IMR-90 (cell line): Measurements from ENCODE around the gene SLC66A1. TPM values are rescaled to one million over a fixed set of nuclear protein-coding genes. Genes with fewer than 3 reads are reported as not detected.
A peak's percentile ranks its signal among the peaks of the same experiment; 100 is the strongest.

Experiments used
- ATAC-seq: fragments of 200-7000 bp; cut with Tn5 transposase; 2 replicates; pipeline ENCODE4 v1.9.1; 2020; ENCODE audit warnings: low read depth, mild to moderate bottlenecking, moderate library complexity
- Bru-seq: library from RNA; stranded (reverse); fragments of 400-500 nt; gene quantifications from one replicate; lab custom pipeline; 2021; lab: Mats Ljungman, UMichigan
- BruChase-seq, 2 experiments: library from RNA; stranded (reverse); fragments of 400-500 nt; gene quantifications; one replicate each; lab custom pipeline; 2021; lab: Mats Ljungman, UMichigan
- BruUV-seq: library from RNA; stranded (reverse); fragments of 400-500 nt; replicated peaks from 2 replicates; lab custom pipeline; 2021; lab: Mats Ljungman, UMichigan
- CTCF ChIA-PET: fragments of 300-600 bp; formaldehyde crosslinking; extraction: SDS; loops from one replicate; lab custom pipeline; 2021; ENCODE audit warnings: antibody characterized with exemption; lab: Yijun Ruan, JAX
- POLR2A ChIA-PET: fragments of 300-600 bp; sonication (Branson Sonifier 250); formaldehyde crosslinking; loops from one replicate; lab custom pipeline; 2022; ENCODE audit warnings: antibody characterized with exemption; ENCODE audit not compliant: unreplicated experiment; lab: Charles Lee
- DNase-seq: peaks from one replicate; pipeline ENCODE4 v3.0.0; 2013
- H2AFZ ChIP-seq: replicated peaks from 2 replicates; pipeline ENCODE3; 2013; ENCODE audit warnings: low read length, mild to moderate bottlenecking; ENCODE audit not compliant: poor library complexity
- H2AK5ac ChIP-seq: 2 replicates; pipeline ENCODE4 v1.6.1; 2013; ENCODE audit warnings: low read depth, low read length, inconsistent platforms
- H2AK9ac ChIP-seq: replicated peaks from 2 replicates; pipeline ENCODE3; 2013; ENCODE audit warnings: mild to moderate bottlenecking, low read depth, low read length, moderate library complexity; ENCODE audit not compliant: poor library complexity
- H2BK120ac ChIP-seq: 2 replicates; pipeline ENCODE4 v1.6.1; 2013; ENCODE audit warnings: low read depth, low read length, inconsistent platforms
- H2BK15ac ChIP-seq: 3 replicates; pipeline ENCODE4 v1.6.1; 2013; ENCODE audit warnings: low read depth, low read length, inconsistent platforms
- H2BK20ac ChIP-seq: 2 replicates; pipeline ENCODE4 v1.6.1; 2013; ENCODE audit warnings: low read depth, mild to moderate bottlenecking, inconsistent platforms, low read length, moderate library complexity
- H2BK5ac ChIP-seq: 2 replicates; pipeline ENCODE4 v1.6.1; 2013; ENCODE audit warnings: mild to moderate bottlenecking, low read depth, low read length, inconsistent platforms; ENCODE audit not compliant: poor library complexity, severe bottlenecking
- H3K14ac ChIP-seq: replicated peaks from 2 replicates; pipeline ENCODE4 v1.6.1; 2013; ENCODE audit warnings: low read depth, low read length, inconsistent platforms
- H3K18ac ChIP-seq: 2 replicates; pipeline ENCODE4 v1.6.1; 2013; ENCODE audit warnings: low read depth, low read length, control low read depth
- H3K23ac ChIP-seq: 2 replicates; pipeline ENCODE4 v1.6.1; 2013; ENCODE audit warnings: low read depth, low read length, inconsistent platforms
- H3K27ac ChIP-seq: 2 replicates; pipeline ENCODE4 v1.5.1; 2013; ENCODE audit warnings: mild to moderate bottlenecking, control low read depth, low read length; ENCODE audit not compliant: insufficient read depth
- H3K27me3 ChIP-seq: 2 replicates; pipeline ENCODE4 v1.6.1; 2013; ENCODE audit warnings: low read length; ENCODE audit not compliant: control insufficient read depth, insufficient read depth
- H3K36me3 ChIP-seq: 2 replicates; pipeline ENCODE4 v1.6.1; 2013; ENCODE audit warnings: low read length, mixed read lengths; ENCODE audit not compliant: control insufficient read depth, insufficient read depth
- H3K4ac ChIP-seq: 2 replicates; pipeline ENCODE4 v1.6.1; 2013; ENCODE audit warnings: low read depth, low read length, inconsistent platforms
- H3K4me1 ChIP-seq: 2 replicates; pipeline ENCODE4 v1.6.1; 2013; ENCODE audit warnings: low read length, mixed read lengths; ENCODE audit not compliant: control insufficient read depth, insufficient read depth
- H3K4me2 ChIP-seq: 2 replicates; pipeline ENCODE4 v1.6.1; 2013; ENCODE audit warnings: low read depth, mild to moderate bottlenecking, control low read depth, low read length, moderate library complexity
- H3K4me3 ChIP-seq: 2 replicates; pipeline ENCODE4 v1.5.1; 2013; ENCODE audit warnings: low read depth, mild to moderate bottlenecking, control low read depth, low read length, moderate library complexity; ENCODE audit not compliant: insufficient read depth
- H3K56ac ChIP-seq: 2 replicates; pipeline ENCODE4 v1.6.1; 2013; ENCODE audit warnings: low read length, inconsistent platforms; ENCODE audit not compliant: insufficient read depth; ENCODE audit errors: extremely low read depth
- H3K79me1 ChIP-seq, 2 experiments: 2 replicates each; pipeline ENCODE4 v1.6.1; 2013; ENCODE audit warnings: low read length in 2 of 2, inconsistent platforms in 1 of 2, low read depth in 1 of 2
- H3K9ac ChIP-seq: 2 replicates; pipeline ENCODE4 v1.6.1; 2013; ENCODE audit warnings: low read depth, low read length, control low read depth
- H3K9me1 ChIP-seq: 2 replicates; pipeline ENCODE4 v1.6.1; 2013; ENCODE audit warnings: low read length, inconsistent platforms; ENCODE audit not compliant: insufficient read depth
- H3K9me3 ChIP-seq: 2 replicates; pipeline ENCODE4 v1.6.1; 2013; ENCODE audit warnings: low read length; ENCODE audit not compliant: control insufficient read depth, insufficient read depth
- H4K20me1 ChIP-seq: 2 replicates; pipeline ENCODE4 v1.6.1; 2013; ENCODE audit warnings: low read length, inconsistent platforms; ENCODE audit not compliant: insufficient read depth
- H4K5ac ChIP-seq: 2 replicates; pipeline ENCODE4 v1.6.1; 2013; ENCODE audit warnings: mild to moderate bottlenecking, low read depth, low read length, control low read depth
- H4K8ac ChIP-seq, 2 experiments: 2 replicates each; pipeline ENCODE4 v1.6.1; 2013; ENCODE audit warnings: low read depth in 2 of 2, low read length in 2 of 2, control low read depth in 1 of 2, inconsistent platforms in 1 of 2
- H4K91ac ChIP-seq: 2 replicates; pipeline ENCODE4 v1.6.1; 2013; ENCODE audit warnings: low read depth, low read length, inconsistent platforms; ENCODE audit not compliant: insufficient read depth
- BHLHE40 ChIP-seq: fragments of 150-350 bp; IDR thresholded peaks from 2 replicates; pipeline ENCODE4 v1.6.1; 2016; ENCODE audit warnings: mild to moderate bottlenecking, low read depth, low read length
- CEBPB ChIP-seq: IDR thresholded peaks from 2 replicates; pipeline ENCODE4 v1.6.1; 2012; ENCODE audit warnings: low read depth, low read length, improper control_type of control experiment
- FOS ChIP-seq: fragments of 150-350 bp; IDR thresholded peaks from 2 replicates; pipeline ENCODE4 v1.6.1; 2016; ENCODE audit warnings: low read depth, low read length
- MAZ ChIP-seq: IDR thresholded peaks from 2 replicates; pipeline ENCODE4 v1.6.1; 2012; ENCODE audit warnings: low read depth, mild to moderate bottlenecking, low read length, improper control_type of control experiment, moderate library complexity, borderline replicate concordance
- MXI1 ChIP-seq: IDR thresholded peaks from 2 replicates; pipeline ENCODE4 v1.6.1; 2012; ENCODE audit warnings: low read depth, mild to moderate bottlenecking, low read length, moderate library complexity, borderline replicate concordance
- NFE2L2 ChIP-seq: fragments of 150-350 bp; IDR thresholded peaks from 2 replicates; pipeline ENCODE4 v1.6.1; 2016; ENCODE audit warnings: low read depth, mild to moderate bottlenecking, low read length
- POLR2A ChIP-seq: IDR thresholded peaks from 2 replicates; pipeline ENCODE4 v1.6.1; 2012; ENCODE audit warnings: mild to moderate bottlenecking, low read depth, low read length
- RCOR1 ChIP-seq: IDR thresholded peaks from 2 replicates; pipeline ENCODE4 v1.6.1; 2012; ENCODE audit warnings: mild to moderate bottlenecking, low read length, improper control_type of control experiment; ENCODE audit not compliant: insufficient replicate concordance
- RFX5 ChIP-seq: IDR thresholded peaks from 2 replicates; pipeline ENCODE4 v1.8.0; 2012; ENCODE audit warnings: low read depth, mild to moderate bottlenecking, low read length, moderate library complexity
- WGBS, 2 experiments: methylation state at CpG; one replicate each; pipeline versions ENCODE4 v1.1.5 to v1.1.7; 2013; ENCODE audit warnings: missing lambda C conversion rate in 2 of 2; ENCODE audit not compliant: insufficient read length in 1 of 2; ENCODE audit errors: extremely low coverage in 2 of 2; 5-methylcytosine and 5-hydroxymethylcytosine counted together
- dilution Hi-C: fragments of 300-500 bp; cut with HindIII; formaldehyde crosslinking; loops from one replicate; pipeline ENCODE4 v1.14.3; 2018; ENCODE audit warnings: low sequenced_read_pairs; ENCODE audit not compliant: unreplicated experiment
- in situ Hi-C: fragments of 300-500 bp; cut with MboI; formaldehyde crosslinking; loops from 3 replicates; pipeline ENCODE4 v1.14.3; 2019; ENCODE audit warnings: low sequenced_read_pairs, inconsistent platforms, mixed read lengths
- intact Hi-C: fragments of 100-400 bp; cut with micrococcal nuclease; formaldehyde crosslinking; loops from 2 replicates; pipeline ENCODE4 v1.10.0; 2022
- long read RNA-seq: library from polyadenylated mRNA; unstranded; transcript quantifications from one replicate; pipeline ENCODE4 v2.0.0, GENCODE V29; 2021; ENCODE audit not compliant: unreplicated experiment
- polyA plus RNA-seq, 3 experiments: library from polyadenylated mRNA; depleted of rRNA; stranded (reverse); fragments of >200 nt; gene quantifications; 2 replicates each; pipeline ENCODE4 v1.2.3, GENCODE V29; 2012; ENCODE audit warnings: low replicate concordance in 1 of 3
- total RNA-seq: library from RNA; depleted of rRNA; stranded (reverse); fragments of >200 nt; gene quantifications from 2 replicates; pipeline ENCODE4 v1.2.3, GENCODE V29; 2012; rRNA removed
- TF ChIP-seq, protein P1 (sequence below): fragments of 150-350 bp; IDR thresholded peaks from 2 replicates; pipeline ENCODE4 v1.6.1; 2016; ENCODE audit warnings: low read depth, mild to moderate bottlenecking, low read length, moderate library complexity, borderline replicate concordance
- TF ChIP-seq, protein P2 (sequence below): fragments of 150-350 bp; IDR thresholded peaks from 2 replicates; pipeline ENCODE4 v1.6.1; 2017; ENCODE audit warnings: mild to moderate bottlenecking, antibody characterized with exemption, low read length, low read depth

The SLC66A1 gene, protein sequence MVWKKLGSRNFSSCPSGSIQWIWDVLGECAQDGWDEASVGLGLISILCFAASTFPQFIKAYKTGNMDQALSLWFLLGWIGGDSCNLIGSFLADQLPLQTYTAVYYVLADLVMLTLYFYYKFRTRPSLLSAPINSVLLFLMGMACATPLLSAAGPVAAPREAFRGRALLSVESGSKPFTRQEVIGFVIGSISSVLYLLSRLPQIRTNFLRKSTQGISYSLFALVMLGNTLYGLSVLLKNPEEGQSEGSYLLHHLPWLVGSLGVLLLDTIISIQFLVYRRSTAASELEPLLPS
- total RNA-seq = 6.8 and 7.5 TPM in 2 replicates
- polyA plus RNA-seq (2012; rRNA removed) = 18.9 and 22.3 TPM in 2 replicates
- 14.6 and 25.7 TPM in 2 replicates for polyA plus RNA-seq (2012; cell fraction: cytosol; rRNA removed)
- polyA plus RNA-seq (2012; cell fraction: nucleus; rRNA removed; ENCODE audit: low replicate concordance) = 15.3 and 31.2 TPM in 2 replicates
- percentile 63 among the genes with signal in this experiment for Bru-seq, nascent RNA
- percentile 64 among the genes with signal in this experiment for BruChase-seq, experiment 1, labeled RNA remaining after a 6-hour chase
- percentile 62 among the genes with signal in this experiment for BruChase-seq, experiment 2, labeled RNA remaining after a 2-hour chase
- long read RNA-seq, transcript PQLC2-201 (8 exons, 2,153 nt) = major isoform, 5 of 25 reads
- long read RNA-seq, partial matches to known transcripts = 10 of 25 reads
- long read RNA-seq, other reads (novel, unspliced or antisense) = 6 of 25 reads

DNA sequence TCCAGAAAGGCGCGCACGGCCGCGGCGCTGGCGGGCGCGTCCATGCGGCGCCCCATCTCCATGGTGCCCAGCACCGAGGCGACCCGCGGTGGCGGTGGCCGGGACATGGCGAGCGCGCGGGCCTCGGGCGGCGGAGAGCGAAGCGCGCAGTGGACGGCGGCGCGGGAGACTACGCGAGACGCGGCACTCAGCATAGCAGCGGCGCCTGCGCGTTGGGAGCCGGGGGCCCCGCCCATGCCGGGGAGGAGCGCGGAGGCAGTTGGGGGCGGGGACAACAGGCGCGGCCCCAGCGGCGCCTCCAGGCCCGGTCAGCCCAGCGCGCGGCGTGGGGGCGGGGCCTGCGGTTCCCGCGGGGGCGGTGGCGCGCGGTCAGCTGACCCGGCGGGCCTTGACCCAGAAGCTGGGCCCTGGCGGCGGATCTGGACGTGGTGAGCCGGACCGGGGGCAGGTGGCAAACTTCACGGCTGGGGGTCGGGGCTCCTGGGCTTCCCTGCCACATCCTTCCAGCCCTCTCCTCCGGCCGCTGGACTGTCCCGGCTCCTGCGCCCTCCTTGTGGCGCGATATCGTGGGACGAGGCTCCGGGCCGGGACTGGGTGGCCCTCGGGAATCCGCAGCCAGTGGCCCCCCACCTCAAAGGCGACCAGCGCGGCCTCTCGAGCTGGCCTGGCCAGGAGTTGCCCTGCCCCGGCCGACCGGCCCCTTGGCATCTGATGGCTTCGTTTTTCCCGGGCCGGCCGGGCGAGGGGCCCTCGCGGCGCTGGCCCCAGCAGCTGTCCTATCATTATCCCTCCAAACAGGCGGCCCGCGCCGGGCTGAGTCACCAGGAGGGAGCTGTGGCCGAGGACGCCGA is at the start of gene SLC66A1, which contains the start of gene AKR7A2:
Gene SLC66A1, plus strand, starts transcription at position 396 of the 851 bp plus-strand sequence. CDS start 5,352 bp downstream, outside the sequence.
Gene AKR7A2, minus strand, starts transcription at position 214 of the 851 bp plus-strand sequence. Its CDS starts 20 bp downstream, at position 194.
- Histone ChIP-seq H3K4me3 (peak within 1 kb of the TSS; percentile 96), H4K8ac (peak within 1 kb of the TSS; percentile 64 to 80; a peak in 3 of 4 replicates), H4K20me1 (peaks cover 30% of the 10 kb centered on the region), H2BK20ac (no peak within 1 kb of the TSS), H3K9me3 (no peaks in the 10 kb centered on the region), H3K4ac (peak within 1 kb of the TSS; percentile 75), H3K23ac (peak within 1 kb of the TSS; percentile 84), H3K4me2 (peak within 1 kb of the TSS; percentile 98), H3K79me1 (peaks cover 27 to 81% of the 10 kb centered on the region in 2 experiments), H4K91ac (peak within 1 kb of the TSS; percentile 78; the same call in 1 of the 2 replicates), H2AK9ac (peak within 1 kb of the TSS; percentile 99), H3K27me3 (no peaks in the 10 kb centered on the region), H2AK5ac (peak within 1 kb of the TSS; percentile 83), H3K9ac (peak within 1 kb of the TSS; percentile 85), H3K36me3 (peaks cover 15% of the 10 kb centered on the region), H3K56ac (peak within 1 kb of the TSS; percentile 51), H2BK15ac (peak within 1 kb of the TSS; percentile 37; the same call in 1 of the 3 replicates), H3K27ac (peak within 1 kb of the TSS; percentile 87), H2AFZ (peak within 1 kb of the TSS; percentile 96), H2BK120ac (peak within 1 kb of the TSS; percentile 18; the same call in 1 of the 2 replicates), H3K4me1 (peaks cover 27% of the 10 kb centered on the region), H2BK5ac (peak within 1 kb of the TSS; percentile 71), H3K18ac (peak within 1 kb of the TSS; percentile 13), H3K9me1 (peaks cover 40% of the 10 kb centered on the region), H3K14ac (peak within 1 kb of the TSS; percentile 87), H4K5ac (peak within 1 kb of the TSS; percentile 65)
- ChIA-PET POLR2A (no interaction called here), CTCF (no interaction called here)
- intact Hi-C loops (loop anchor here (5.0 kb wide), 1 partner anchor 60 kb away; the partner anchor contains the start of genes EMC1 and MRTO4), in situ Hi-C loops (no loop called here), dilution Hi-C loops (no loop called here)
- 1% methylated on average over 40 of the region's 105 CpGs; no CpG with 5 or more reads in 1 of the 2 experiments for WGBS, 2 experiments
- BruUV-seq = TSS peak; percentile 47
- DNase-seq (peak; percentile 89), ATAC-seq (peak; percentile 93)
- TF ChIP-seq, protein P1, sequence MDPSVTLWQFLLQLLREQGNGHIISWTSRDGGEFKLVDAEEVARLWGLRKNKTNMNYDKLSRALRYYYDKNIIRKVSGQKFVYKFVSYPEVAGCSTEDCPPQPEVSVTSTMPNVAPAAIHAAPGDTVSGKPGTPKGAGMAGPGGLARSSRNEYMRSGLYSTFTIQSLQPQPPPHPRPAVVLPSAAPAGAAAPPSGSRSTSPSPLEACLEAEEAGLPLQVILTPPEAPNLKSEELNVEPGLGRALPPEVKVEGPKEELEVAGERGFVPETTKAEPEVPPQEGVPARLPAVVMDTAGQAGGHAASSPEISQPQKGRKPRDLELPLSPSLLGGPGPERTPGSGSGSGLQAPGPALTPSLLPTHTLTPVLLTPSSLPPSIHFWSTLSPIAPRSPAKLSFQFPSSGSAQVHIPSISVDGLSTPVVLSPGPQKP = no peak
- TF ChIP-seq FOS = peak; percentile 61
- peak; percentile 76 for TF ChIP-seq MXI1
- no peak for TF ChIP-seq RCOR1
- no peak for TF ChIP-seq RFX5
- TF ChIP-seq, protein P2, sequence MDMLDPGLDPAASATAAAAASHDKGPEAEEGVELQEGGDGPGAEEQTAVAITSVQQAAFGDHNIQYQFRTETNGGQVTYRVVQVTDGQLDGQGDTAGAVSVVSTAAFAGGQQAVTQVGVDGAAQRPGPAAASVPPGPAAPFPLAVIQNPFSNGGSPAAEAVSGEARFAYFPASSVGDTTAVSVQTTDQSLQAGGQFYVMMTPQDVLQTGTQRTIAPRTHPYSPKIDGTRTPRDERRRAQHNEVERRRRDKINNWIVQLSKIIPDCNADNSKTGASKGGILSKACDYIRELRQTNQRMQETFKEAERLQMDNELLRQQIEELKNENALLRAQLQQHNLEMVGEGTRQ = peak; percentile 92
- peak; percentile 81 for TF ChIP-seq POLR2A
- no peak for TF ChIP-seq BHLHE40
- no peak for TF ChIP-seq NFE2L2
- no peak for TF ChIP-seq CEBPB
- peak; percentile 92; the same call in 1 of the 2 replicates for TF ChIP-seq MAZ
